Heart left ventricle (tissue), 16 donors: ENCODE data around the gene PAX6. TPM values are rescaled to one million over a fixed set of nuclear protein-coding genes. Genes with fewer than 3 reads are reported as not detected.

Experiments used
- ATAC-seq, 4 donors: fragments of 200-7000 bp; cut with Tn5 transposase; one replicate each; pipeline ENCODE4 v1.9.1; 2020 to 2022; ENCODE audit warnings: moderate library complexity in 4 of 4, mild to moderate bottlenecking in 3 of 4, moderate number of reproducible peaks in 1 of 4
- DNase-seq, 5 donors: peaks; one replicate each; pipeline ENCODE4 v3.0.0-alpha.2; 2020
- H3K27ac ChIP-seq, 12 donors: fragments of 200-600 bp; sonication (generic) in 4 of 12; one replicate each; pipeline versions ENCODE4 v1.5.0 to v1.8.0; 2016 to 2022; ENCODE audit warnings: mild to moderate bottlenecking in 2 of 12
- H3K27me3 ChIP-seq, 9 donors: fragments of 200-600 bp; sonication (generic) in 2 of 9; one replicate each; pipeline versions ENCODE4 v1.5.1 to v1.8.0; 2016 to 2022; ENCODE audit warnings: mild to moderate bottlenecking in 3 of 9
- H3K36me3 ChIP-seq, 9 donors: fragments of 200-600 bp; sonication (generic) in 2 of 9; one replicate each; pipeline versions ENCODE4 v1.5.0 to v1.8.0; 2018 to 2022; ENCODE audit warnings: mild to moderate bottlenecking in 2 of 9
- H3K4me1 ChIP-seq, 12 donors: fragments of 200-600 bp; sonication (generic) in 4 of 12; one replicate each; pipeline versions ENCODE4 v1.5.0 to v1.8.0; 2016 to 2022; ENCODE audit warnings: mild to moderate bottlenecking in 3 of 12
- H3K4me3 ChIP-seq, 12 donors: fragments of 200-600 bp; sonication (generic) in 4 of 12; one replicate each; pipeline versions ENCODE4 v1.5.0 to v1.8.0; 2017 to 2022; ENCODE audit warnings: mild to moderate bottlenecking in 9 of 12, moderate library complexity in 4 of 12
- H3K9me3 ChIP-seq, 12 donors: fragments of 200-600 bp; sonication (generic) in 4 of 12; one replicate each; pipeline versions ENCODE4 v1.5.0 to v1.8.0; 2016 to 2022; ENCODE audit warnings: mild to moderate bottlenecking in 1 of 12
- CTCF ChIP-seq, 12 donors: fragments of 200-600 bp; sonication (generic) in 4 of 12; IDR thresholded peaks; one replicate each; pipeline versions ENCODE4 v1.5.0 to v1.8.0; 2018 to 2022; ENCODE audit warnings: antibody characterized with exemption in 12 of 12, mild to moderate bottlenecking in 5 of 12
- POLR2A ChIP-seq, 2 donors: fragments of 450-650 bp; IDR thresholded peaks; one replicate each; pipeline ENCODE4 v1.6.1; 2017; ENCODE audit warnings: antibody characterized with exemption in 2 of 2, mild to moderate bottlenecking in 2 of 2, moderate library complexity in 2 of 2
- WGBS, 4 donors: extraction: QIAGEN DNeasy Blood & Tissue Kit in 2 of 4; methylation state at CpG; one replicate each; pipeline versions ENCODE4 v1.1.5 to v1.1.7; 2013 to 2018; 5-methylcytosine and 5-hydroxymethylcytosine counted together
- intact Hi-C, 10 donors: fragments of 100-400 bp; cut with DNase I; formaldehyde crosslinking; loops; one replicate each; pipeline versions ENCODE4 v1.11.1 to v1.14.2; 2022
- polyA plus RNA-seq, 2 donors: library from polyadenylated mRNA; stranded (reverse); fragments of 200-250 nt; gene quantifications; one replicate each; pipeline ENCODE4 v1.2.3, GENCODE V29; 2013
- total RNA-seq, 9 donors: library from RNA; depleted of rRNA in 2 of 9; stranded (reverse); fragments of >200 nt in 2 of 9; fragmentation: NEBNext Ultra II Directional in 3 of 9; extraction: Animal tissue kit (Norgen Biotek cat#: 25700) in 3 of 9; gene quantifications; one replicate each; pipeline versions ENCODE4 v1.1.0 to v1.2.4, GENCODE V29; 2016 to 2023
- donor health status: ischemic (EF 13 %, LVEDD 7.1; RV severe dilation, severe dysfunction).
- donor health status: healthy with polysubstance abuse.
- donor health status: DM: no; HTN: yes; CAD: no.
- donor health status: DM: no; HTN: no; CAD: no.
- donor health status: ischemic (EF 25% LVEDD 6.9; RV normal size, moderate dysfunction).
- donor health status: ischemic (EF 25% LVEDD 5.7; RV mildly dilated, moderate dysfunction).
- donor health status: healthy.
- donor health status: DM: yes; HTN: yes; CAD: no.
- donor health status: ischemic (EF 35%, LVEDD 5.7; RV mildly dilated, moderate dysfunction).
- donor health status: nonischemic (EF 11% LVEDD 7.7; RV severe dilation, severe dysfunction).
- donor health status: DM: yes; HTN: yes; CAD: no.
- donor health status: PGD.
- donor health status: ischemic (EF 29% LVEDD 5.4; RV normal size, mild dysfunction).
- donor health status: nonischemic (EF 23%, LVEDD 6.1; RV moderate dilation, normal function).

PAX6 gene
- total and polyA plus RNA-seq, 11 donors = 0.09 to 0.50 (median 0.27) TPM; not detected in 8

- no peak overlapping the region for H3K4me3 ChIP-seq
- ATAC-seq = no peak
- WGBS, 4 donors = 8 to 16% (median 13%) methylated on average over 6 of the region's 6 CpGs
- no peaks in the 10 kb centered on the region for H3K36me3 ChIP-seq
- peaks cover 92 to 100% (median 100%) of the 10 kb centered on the region in 9 donors for H3K27me3 ChIP-seq
- no peaks in the 10 kb centered on the region for H3K9me3 ChIP-seq
- no peak overlapping the region for H3K27ac ChIP-seq
- intact Hi-C loops = no loop called here
- TF ChIP-seq CTCF (IDR thresholded peaks at IDR 0.05) = no peak
- no peak for TF ChIP-seq POLR2A (IDR thresholded peaks at IDR 0.05)
- no peak for DNase-seq
- peaks cover 0 to 55% (median 23%) of the 10 kb centered on the region in 12 donors for H3K4me1 ChIP-seq
Observed at GRCh38 chr11:31802000-31802551, 9.0 kb downstream of the PAX6 start.

GRCh38 chr11:31801298-31801702, 9.8 kb downstream of the PAX6 start:
- DNase-seq = no peak
- H3K27ac ChIP-seq = no peak overlapping the region
- TF ChIP-seq CTCF (IDR thresholded peaks at IDR 0.05) (no peak), POLR2A (IDR thresholded peaks at IDR 0.05) (no peak)
- no peaks in the 10 kb centered on the region for H3K9me3 ChIP-seq
- no peak for ATAC-seq
- no peak overlapping the region for H3K4me3 ChIP-seq
- peaks cover 88 to 100% (median 99%) of the 10 kb centered on the region in 9 donors for H3K27me3 ChIP-seq
- no peaks in the 10 kb centered on the region for H3K36me3 ChIP-seq
- peaks cover 0 to 57% (median 23%) of the 10 kb centered on the region in 12 donors for H3K4me1 ChIP-seq
- intact Hi-C loops = no loop called here
- 11% methylated on average over 9 of the region's 9 CpGs for WGBS, 4 donors

GRCh38 chr11:31800398-31801265, 10.5 kb downstream of the PAX6 start:
- TF ChIP-seq CTCF (IDR thresholded peaks at IDR 0.05) (no peak), POLR2A (IDR thresholded peaks at IDR 0.05) (no peak)
- DNase-seq (peak in 1 of 5 donors; percentile 16), ATAC-seq (no peak)
- Histone ChIP-seq H3K36me3 (no peaks in the 10 kb centered on the region), H3K27ac (no peak overlapping the region), H3K9me3 (no peaks in the 10 kb centered on the region), H3K27me3 (peaks cover 82 to 100% (median 98%) of the 10 kb centered on the region in 9 donors), H3K4me1 (peaks cover 0 to 51% (median 23%) of the 10 kb centered on the region in 12 donors), H3K4me3 (peak overlapping the region in 1 of 12 donors; percentile 22)
- intact Hi-C loops = no loop called here
- 8 to 15% (median 10%) methylated on average over 22 to 23 of the region's 23 CpGs for WGBS, 4 donors
